GM12891 (cell line): ENCODE data around the gene RNU1-1.
"Not testable (repeated sequence)": the region's sequence is repeated elsewhere in the genome, so short reads cannot be mapped to it uniquely, and the experiment has no call there.

Experiments
- DNase-seq: peaks from one replicate; pipeline ENCODE4 v3.0.0; 2011; ENCODE audit warnings: low spot score; ENCODE audit not compliant: insufficient read length
- FAIRE-seq: peaks from 2 replicates; lab custom pipeline; 2011; peaks lifted over from hg19 to GRCh38; lab: Jason Lieb, UNC
- PAX5 ChIP-seq: IDR thresholded peaks from 2 replicates; pipeline ENCODE4 v1.6.1; 2011; ENCODE audit warnings: low read length, moderate library complexity, mild to moderate bottlenecking; ENCODE audit not compliant: insufficient read depth, severe bottlenecking
- POLR2A ChIP-seq: IDR thresholded peaks from 2 replicates; pipeline ENCODE4 v1.6.1; 2011; ENCODE audit warnings: low read depth, low read length, control low read depth
- POLR2AphosphoS5 ChIP-seq: IDR thresholded peaks from 2 replicates; pipeline ENCODE4 v1.6.1; 2011; ENCODE audit warnings: low read depth, low read length, control low read depth
- POU2F2 ChIP-seq: IDR thresholded peaks from 2 replicates; pipeline ENCODE4 v1.6.1; 2011; ENCODE audit warnings: low read depth, mild to moderate bottlenecking, control low read depth, low read length, moderate library complexity
- SPI1 ChIP-seq: IDR thresholded peaks from 2 replicates; pipeline ENCODE4 v1.6.1; 2011; ENCODE audit warnings: low read depth, low read length, control low read depth
- TAF1 ChIP-seq: IDR thresholded peaks from 2 replicates; pipeline ENCODE4 v1.6.1; 2011; ENCODE audit warnings: low read depth, low read length, control low read depth

Gene RNU1-1

GRCh38 chr1:16503494-16503893 lies 10.6 kb downstream of the RNU1-1 start:
- DNase-seq (no peak), FAIRE-seq (no peak)
- TF ChIP-seq SPI1 = no peak
- TF ChIP-seq POU2F2 = no peak
- TF ChIP-seq POLR2AphosphoS5 = no peak
- TF ChIP-seq POLR2A = no peak
- TF ChIP-seq PAX5 = no peak
- no peak for TF ChIP-seq TAF1

- not testable (repeated sequence) for FAIRE-seq, DNase-seq
Observed at GRCh38 chr1:16501446-16501845, 12.6 kb downstream of the RNU1-1 start.

- DNase-seq, FAIRE-seq: not testable (repeated sequence)
Observed at GRCh38 chr1:16500975-16501374, 13.1 kb downstream of the RNU1-1 start.

- peak; percentile 80 for FAIRE-seq
Observed at GRCh38 chr1:16500466-16500865, 13.6 kb downstream of the RNU1-1 start.

GRCh38 chr1:16498573-16499413 lies 15.3 kb downstream of the RNU1-1 start:
- FAIRE-seq (peak; percentile 89), DNase-seq (peak; percentile 95)
- TF ChIP-seq POLR2AphosphoS5 = no peak
- TF ChIP-seq POLR2A = no peak
- TF ChIP-seq TAF1 = no peak
- no peak for TF ChIP-seq POU2F2
- TF ChIP-seq SPI1 = no peak
- no peak for TF ChIP-seq PAX5

More at GRCh38 chr1:16500466-16500865, 13.6 kb downstream of the RNU1-1 start:
- not testable (repeated sequence) for DNase-seq

- not testable (repeated sequence) for FAIRE-seq, DNase-seq
Observed at GRCh38 chr1:16498047-16498446, 16.0 kb downstream of the RNU1-1 start.

- FAIRE-seq = not testable (repeated sequence)
Observed at GRCh38 chr1:16497474-16497904, 16.6 kb downstream of the RNU1-1 start.

GRCh38 chr1:16493731-16494130 lies 20.4 kb downstream of the RNU1-1 start:
- DNase-seq, FAIRE-seq: not testable (repeated sequence)

More at GRCh38 chr1:16497474-16497904, 16.6 kb downstream of the RNU1-1 start:
- DNase-seq = not testable (repeated sequence)

GRCh38 chr1:16492937-16493336 lies 21.1 kb downstream of the RNU1-1 start:
- FAIRE-seq = not testable (repeated sequence)

GRCh38 chr1:16491056-16491675 lies 22.9 kb downstream of the RNU1-1 start:
- TF ChIP-seq POU2F2 = no peak
- no peak for TF ChIP-seq TAF1
- no peak for TF ChIP-seq POLR2AphosphoS5
- TF ChIP-seq POLR2A = no peak
- TF ChIP-seq PAX5 = no peak
- TF ChIP-seq SPI1 = no peak
- DNase-seq = no peak
- no peak for FAIRE-seq

More at GRCh38 chr1:16492937-16493336, 21.1 kb downstream of the RNU1-1 start:
- not testable (repeated sequence) for DNase-seq

- FAIRE-seq, DNase-seq: not testable (repeated sequence)
Observed at GRCh38 chr1:16489195-16489880, 24.7 kb downstream of the RNU1-1 start.

- not testable (repeated sequence) for FAIRE-seq
Observed at GRCh38 chr1:16487011-16487410, 27.1 kb downstream of the RNU1-1 start.

GRCh38 chr1:16486316-16486715 lies 27.8 kb downstream of the RNU1-1 start:
- FAIRE-seq, DNase-seq: not testable (repeated sequence)

More at GRCh38 chr1:16487011-16487410, 27.1 kb downstream of the RNU1-1 start:
- not testable (repeated sequence) for DNase-seq
